Thyroid gland (tissue), 4 donors: ENCODE results near the gene ZBTB7B. TPM values are rescaled to one million over a fixed set of nuclear protein-coding genes. Genes with fewer than 3 reads are reported as not detected.

Source experiments
- DNase-seq, 2 donors: peaks; one replicate each; pipeline ENCODE4 v3.0.0-alpha.2; 2019
- H3K27ac ChIP-seq, 3 donors: fragments of 200-600 bp; sonication (generic); 1 replicate in 2 of 3; 2 replicates in 1 of 3; pipeline ENCODE4 v1.5.1; 2016 to 2019; ENCODE audit warnings: mild to moderate bottlenecking in 1 of 3, moderate library complexity in 1 of 3
- H3K27me3 ChIP-seq: fragments of 200-600 bp; sonication (generic); one replicate; pipeline ENCODE4 v1.5.1; 2019
- H3K36me3 ChIP-seq, 2 donors: fragments of 200-600 bp; sonication (generic); one replicate each; pipeline ENCODE4 v1.5.1; 2016 to 2019
- H3K4me1 ChIP-seq, 2 donors: fragments of 200-600 bp; sonication (generic); one replicate each; pipeline ENCODE4 v1.5.1; 2017 to 2019
- H3K4me3 ChIP-seq, 3 donors: fragments of 200-600 bp; sonication (generic); replicated peaks in 1 of 3; 1 replicate in 2 of 3; 2 replicates in 1 of 3; pipeline ENCODE4 v1.5.1; 2016; ENCODE audit warnings: mild to moderate bottlenecking in 1 of 3
- H3K9me3 ChIP-seq: fragments of 200-600 bp; sonication (generic); one replicate; pipeline ENCODE4 v1.5.1; 2017
- CTCF ChIP-seq, 6 experiments: fragments of 200-600 bp in 3 of 6; fragments of 450-650 bp in 3 of 6; sonication (generic) in 3 of 6; IDR thresholded peaks; one replicate each; pipeline ENCODE4 v1.5.1; 2016 to 2019; ENCODE audit warnings: antibody characterized with exemption in 6 of 6, mild to moderate bottlenecking in 2 of 6, inconsistent platforms in 1 of 6, moderate library complexity in 1 of 6
- POLR2A ChIP-seq, 2 donors: fragments of 450-650 bp; IDR thresholded peaks; one replicate each; pipeline ENCODE4 v1.6.1; 2017; ENCODE audit warnings: antibody characterized with exemption in 2 of 2, mild to moderate bottlenecking in 2 of 2, moderate library complexity in 1 of 2
- WGBS, 2 donors: methylation state at CpG; one replicate each; pipeline ENCODE4 v1.1.5; 2017; 5-methylcytosine and 5-hydroxymethylcytosine counted together
- intact Hi-C: fragments of 100-400 bp; cut with DNase I; formaldehyde crosslinking; loops from one replicate; pipeline ENCODE4 v1.15.1; 2023
- total RNA-seq, 4 donors: library from RNA; depleted of rRNA; stranded (reverse); fragments of >200 nt; gene quantifications; one replicate each; pipeline ENCODE4 v1.2.3, GENCODE V29; 2016

ZBTB7B gene
- total RNA-seq, 4 donors from 2014 or later, result 35.7 to 89.8 (median 47.3) TPM

GRCh38 chr1:155035936-155036335 lies 33.3 kb downstream of the ZBTB7B start:
- intact Hi-C loops, result no loop called here
- no peaks in the 10 kb centered on the region for H3K27me3 ChIP-seq
- peaks cover 0 to 18% of the 10 kb centered on the region in 2 donors for H3K4me1 ChIP-seq
- H3K4me3 ChIP-seq, result no peak overlapping the region
- no peak for DNase-seq
- no peaks in the 10 kb centered on the region for H3K9me3 ChIP-seq
- 89 to 91% methylated on average over 2 of the region's 2 CpGs for WGBS, 2 donors
- H3K27ac ChIP-seq, result no peak overlapping the region
- H3K36me3 ChIP-seq, result no peaks in the 10 kb centered on the region
- TF ChIP-seq CTCF (IDR thresholded peaks at IDR 0.05) (no peak), POLR2A (IDR thresholded peaks at IDR 0.05) (no peak)

GRCh38 chr1:155037043-155037442 lies 34.4 kb downstream of the ZBTB7B start:
- intact Hi-C loops, result no loop called here
- Histone ChIP-seq H3K9me3 (no peaks in the 10 kb centered on the region), H3K4me3 (no peak overlapping the region), H3K27me3 (no peaks in the 10 kb centered on the region), H3K4me1 (peaks cover 0 to 18% of the 10 kb centered on the region in 2 donors), H3K36me3 (no peaks in the 10 kb centered on the region), H3K27ac (no peak overlapping the region)
- TF ChIP-seq POLR2A (IDR thresholded peaks at IDR 0.05) (no peak), CTCF (IDR thresholded peaks at IDR 0.05) (no peak)
- no peak for DNase-seq
- 86 to 90% methylated on average over 2 to 3 of the region's 3 CpGs for WGBS, 2 donors

GRCh38 chr1:155037851-155038441 lies 35.3 kb downstream of the ZBTB7B start:
- 73 to 84% methylated on average over 6 of the region's 6 CpGs for WGBS, 2 donors
- DNase-seq, result peak; percentile 19 to 28
- Histone ChIP-seq H3K36me3 (no peaks in the 10 kb centered on the region), H3K27me3 (no peaks in the 10 kb centered on the region), H3K4me1 (peaks cover 0 to 18% of the 10 kb centered on the region in 2 donors), H3K4me3 (no peak overlapping the region), H3K9me3 (no peaks in the 10 kb centered on the region), H3K27ac (no peak overlapping the region)
- intact Hi-C loops, result no loop called here
- no peak for TF ChIP-seq CTCF (IDR thresholded peaks at IDR 0.05)
- no peak for TF ChIP-seq POLR2A (IDR thresholded peaks at IDR 0.05)

- peak; percentile 48 to 56 for DNase-seq
- no peaks in the 10 kb centered on the region for H3K27me3 ChIP-seq
- intact Hi-C loops, result no loop called here
- H3K4me1 ChIP-seq, result peaks cover 0 to 18% of the 10 kb centered on the region in 2 donors
- H3K27ac ChIP-seq, result no peak overlapping the region
- H3K4me3 ChIP-seq, result no peak overlapping the region
- TF ChIP-seq POLR2A (IDR thresholded peaks at IDR 0.05) (no peak), CTCF (IDR thresholded peaks at IDR 0.05) (no peak)
- WGBS, 2 donors, result 49 to 57% methylated on average over 8 of the region's 8 CpGs
- H3K36me3 ChIP-seq, result no peaks in the 10 kb centered on the region
- no peaks in the 10 kb centered on the region for H3K9me3 ChIP-seq
Observed at GRCh38 chr1:155038602-155039307, 36.2 kb downstream of the ZBTB7B start.

GRCh38 chr1:155039308-155039669 lies 36.7 kb downstream of the ZBTB7B start:
- intact Hi-C loops, result no loop called here
- 77 to 78% methylated on average over 2 to 3 of the region's 4 CpGs for WGBS, 2 donors
- H3K27ac ChIP-seq, result no peak overlapping the region

More at GRCh38 chr1:155039308-155039669, 36.7 kb downstream of the ZBTB7B start:
- no peaks in the 10 kb centered on the region for H3K36me3 ChIP-seq
- peaks cover 0 to 18% of the 10 kb centered on the region in 2 donors for H3K4me1 ChIP-seq
- H3K9me3 ChIP-seq, result no peaks in the 10 kb centered on the region
- no peak for TF ChIP-seq POLR2A (IDR thresholded peaks at IDR 0.05)
- no peaks in the 10 kb centered on the region for H3K27me3 ChIP-seq
- H3K4me3 ChIP-seq, result no peak overlapping the region
- no peak for DNase-seq
